ENCODE measurements around the gene FOXP2.

GRCh38 chr7:114472896-114473512 is 58.4 kb downstream of the FOXP2 start:
- TF ChIP-seq CTCF (IDR thresholded peaks at IDR 0.05) (no peak), EZH2 (IDR thresholded peaks at IDR 0.05) (no peak), EZH2phosphoT487 (IDR thresholded peaks at IDR 0.05) (no peak)
